HG03103 (cell line): ENCODE results near the gene CLEC4D.
A peak's percentile ranks its signal among the peaks of the same experiment; 100 is the strongest.
"Not testable (repeated sequence)": the region's sequence is repeated elsewhere in the genome, so short reads cannot be mapped to it uniquely, and the experiment has no call there.

ENCODE experiments used
- ATAC-seq: cut with Tn5 transposase; IDR thresholded peaks from one replicate; pipeline ENCODE4 v1.9.1; 2021; ENCODE audit warnings: low read depth; ENCODE audit not compliant: unreplicated experiment

CLEC4D gene

GRCh38 chr12:8527250-8528130, 14.2 kb downstream of the CLEC4D start:
- no peak for ATAC-seq

- ATAC-seq = no peak
These were observed 18.7 kb downstream of the CLEC4D start for GRCh38 chr12:8532045-8532444.

- ATAC-seq = not testable (repeated sequence)
These were observed 24.5 kb downstream of the CLEC4D start for GRCh38 chr12:8537820-8538219.

- not testable (repeated sequence) for ATAC-seq
These were observed 27.5 kb downstream of the CLEC4D start, which contains the start of gene CLEC4E for GRCh38 chr12:8540831-8541230. Gene CLEC4E, minus strand, starts transcription at chr12:8540905. Its CDS starts 108 bp downstream, at chr12:8540797.

GRCh38 chr12:8541562-8541961, 28.3 kb downstream of the CLEC4D start:
- ATAC-seq = no peak

- ATAC-seq = peak; percentile 60
These were observed 31.0 kb downstream of the CLEC4D start for GRCh38 chr12:8544295-8544694.

GRCh38 chr12:8546591-8546990, 33.3 kb downstream of the CLEC4D start:
- ATAC-seq = no peak

GRCh38 chr12:8547645-8548044, 34.3 kb downstream of the CLEC4D start:
- no peak for ATAC-seq

GRCh38 chr12:8548192-8548591, 34.9 kb downstream of the CLEC4D start:
- no peak for ATAC-seq

- ATAC-seq = no peak
These were observed 36.1 kb downstream of the CLEC4D start for GRCh38 chr12:8549381-8549780.

- no peak for ATAC-seq
These were observed 39.9 kb downstream of the CLEC4D start for GRCh38 chr12:8553088-8553627.

- no peak for ATAC-seq
These were observed 41.3 kb downstream of the CLEC4D start for GRCh38 chr12:8554451-8555195.

GRCh38 chr12:8556531-8557097, 43.3 kb downstream of the CLEC4D start:
- ATAC-seq = no peak

GRCh38 chr12:8559676-8560075, 46.4 kb downstream of the CLEC4D start:
- no peak for ATAC-seq

- no peak for ATAC-seq
These were observed 47.7 kb downstream of the CLEC4D start for GRCh38 chr12:8561011-8561410.

- no peak for ATAC-seq
These were observed 49.0 kb downstream of the CLEC4D start for GRCh38 chr12:8562310-8562709.

- no peak for ATAC-seq
These were observed 50.1 kb downstream of the CLEC4D start for GRCh38 chr12:8563356-8563755.

- no peak for ATAC-seq
These were observed 51.4 kb downstream of the CLEC4D start for GRCh38 chr12:8564656-8565055.

GRCh38 chr12:8566052-8566451, 52.7 kb downstream of the CLEC4D start:
- not testable (repeated sequence) for ATAC-seq

- no peak for ATAC-seq
These were observed 53.2 kb downstream of the CLEC4D start for GRCh38 chr12:8566525-8566924.
